ENCODE results near the gene DACH2.

Gene DACH2

GRCh38 chrX:86322913-86323312 is 174.7 kb downstream of the DACH2 start:
- no peak for DNase-seq (ENCODE audit: low spot score)

DNA sequence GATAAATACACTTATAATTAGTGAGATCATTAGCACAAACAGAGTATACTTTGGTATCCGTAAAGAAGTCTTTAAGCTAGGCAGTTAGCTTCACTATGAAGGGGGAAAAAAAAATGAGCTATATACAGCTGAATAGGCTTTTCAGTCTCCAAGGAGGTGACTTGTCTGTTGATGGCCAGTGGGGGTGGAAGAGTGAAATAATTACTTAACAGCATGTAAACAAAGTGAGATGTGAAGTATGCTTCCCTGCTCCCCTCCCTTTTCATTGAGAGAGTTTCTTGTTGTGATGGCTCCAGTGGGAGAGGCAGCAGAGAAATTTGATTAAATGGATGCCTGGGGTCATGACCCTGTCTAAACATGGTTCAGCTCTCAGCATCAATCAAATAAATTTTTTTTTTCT is 180.9 kb downstream of the DACH2 start:
- DNase-seq (ENCODE audit: low spot score), result no peak

GRCh38 chrX:86348669-86349068 is 200.4 kb downstream of the DACH2 start:
- DNase-seq (ENCODE audit: low spot score), result no peak

DNA sequence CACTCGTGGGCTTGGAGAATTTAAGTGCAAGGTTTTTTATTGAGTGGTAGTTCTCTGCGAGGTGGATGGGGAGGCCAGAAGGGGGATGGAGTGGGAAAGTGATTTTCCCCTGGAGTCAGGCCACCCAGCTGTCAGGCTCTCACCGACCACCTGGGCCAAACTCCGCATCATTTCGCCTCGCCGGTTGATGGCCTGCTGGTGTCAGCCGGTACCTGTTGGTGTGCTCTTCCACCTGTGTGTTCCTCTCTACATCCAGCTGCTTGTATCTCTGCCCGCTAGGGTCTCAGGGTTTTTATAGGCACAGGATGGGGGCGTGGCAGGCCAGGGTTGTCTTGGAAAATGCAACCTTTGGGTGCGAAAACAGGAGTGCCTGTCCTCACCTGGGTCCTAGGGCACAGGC is 200.9 kb downstream of the DACH2 start:
- no peak for DNase-seq (ENCODE audit: low spot score)

DNA sequence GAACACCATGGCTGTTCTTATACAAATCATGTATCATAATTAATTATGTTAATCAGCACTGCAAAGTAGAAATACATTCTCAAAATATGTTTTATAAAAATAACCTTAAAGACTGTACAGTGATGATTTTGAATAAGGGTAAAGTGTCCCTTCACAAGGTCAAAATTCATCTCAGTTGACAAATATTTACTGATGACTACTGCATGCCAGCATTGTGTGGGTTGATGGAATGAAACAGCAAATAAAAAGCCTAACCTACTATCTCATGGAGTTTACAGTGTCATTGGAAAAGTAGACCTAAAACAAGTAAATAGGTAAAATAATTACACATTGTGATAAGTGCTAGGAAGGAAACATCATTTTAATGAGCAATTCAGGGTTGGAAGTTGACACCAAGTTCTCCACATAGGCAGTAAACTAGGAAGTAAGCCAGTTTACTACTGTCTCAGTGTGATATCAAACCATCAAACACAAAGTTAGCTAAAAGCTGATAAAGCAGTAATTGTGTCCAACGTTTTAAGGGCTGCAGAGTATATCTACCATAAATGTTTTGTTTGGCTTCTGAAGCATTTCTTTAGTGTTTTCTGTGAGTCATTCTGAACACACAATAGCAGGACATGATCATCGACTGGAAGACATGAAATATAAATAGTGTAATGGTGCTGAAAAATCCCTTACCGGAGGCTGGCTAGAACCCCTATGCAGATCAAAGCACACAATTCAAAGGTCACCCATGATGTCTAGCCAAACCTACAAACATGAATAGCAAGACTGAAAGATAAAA is 221.8 kb downstream of the DACH2 start:
- DNase-seq (ENCODE audit: low spot score), result no peak

DNA sequence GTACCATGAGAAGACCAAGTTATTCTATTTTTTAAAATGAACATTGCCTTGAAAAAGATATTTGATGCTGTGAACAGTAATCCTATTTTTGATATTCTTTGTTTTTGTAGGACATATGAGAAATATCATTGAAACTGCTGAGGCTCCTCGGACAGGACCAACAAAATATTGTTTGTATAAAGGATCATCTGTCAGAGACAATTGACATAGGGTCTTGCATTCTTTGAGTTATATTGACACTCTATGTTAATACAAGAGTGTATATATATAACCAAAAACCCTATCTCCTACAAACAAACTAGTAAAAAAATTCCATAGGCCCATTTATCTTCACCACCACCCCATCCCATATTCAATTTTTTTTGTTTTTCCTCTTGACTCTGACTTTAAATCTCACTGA is 222.7 kb downstream of the DACH2 start:
- DNase-seq (ENCODE audit: low spot score), result no peak

- DNase-seq (ENCODE audit: low spot score), result no peak
Observed at GRCh38 chrX:86379209-86379608, 231.0 kb downstream of the DACH2 start.

DNA sequence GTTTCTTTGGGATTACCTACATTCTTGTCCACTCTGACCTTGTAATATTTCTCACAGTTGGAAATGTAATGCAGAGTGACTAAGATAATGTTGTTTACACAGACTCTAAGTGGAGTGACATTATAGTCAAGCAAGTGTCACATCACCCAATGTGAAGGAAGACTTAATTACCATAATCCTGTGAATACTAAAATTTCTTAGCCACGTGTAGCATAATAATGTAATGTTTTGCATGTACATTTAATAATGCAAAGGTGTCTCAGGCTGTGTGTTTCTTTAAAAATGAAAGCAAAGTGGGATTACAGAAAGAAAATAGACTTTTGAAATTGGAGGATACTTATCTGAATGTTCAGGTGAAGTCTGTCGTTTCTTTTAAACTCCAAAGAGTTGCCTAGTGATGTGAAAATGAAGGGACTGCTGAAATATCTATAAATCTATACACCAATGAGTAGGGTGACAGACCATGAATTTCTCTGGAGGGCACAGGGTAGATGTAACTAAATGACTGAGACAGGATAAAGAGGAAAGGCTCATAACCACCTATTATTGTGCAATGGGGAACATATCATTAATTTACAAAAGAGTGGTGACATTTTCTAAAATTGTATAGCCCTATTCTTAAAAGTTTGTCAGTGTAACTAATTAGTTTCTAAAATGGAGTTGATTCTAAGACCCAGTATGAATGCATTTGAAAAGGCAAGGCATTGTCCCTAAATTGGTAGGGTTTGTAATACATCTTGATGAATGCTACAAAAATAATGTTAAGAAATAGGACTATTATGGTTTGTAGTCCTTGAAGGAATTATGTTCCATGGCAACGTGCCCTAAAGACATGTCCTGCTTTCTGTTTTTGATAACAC is 235.7 kb downstream of the DACH2 start:
- DNase-seq (ENCODE audit: low spot score), result no peak

GRCh38 chrX:86407371-86407770 is 259.1 kb downstream of the DACH2 start:
- no peak for DNase-seq (ENCODE audit: low spot score)

DNA sequence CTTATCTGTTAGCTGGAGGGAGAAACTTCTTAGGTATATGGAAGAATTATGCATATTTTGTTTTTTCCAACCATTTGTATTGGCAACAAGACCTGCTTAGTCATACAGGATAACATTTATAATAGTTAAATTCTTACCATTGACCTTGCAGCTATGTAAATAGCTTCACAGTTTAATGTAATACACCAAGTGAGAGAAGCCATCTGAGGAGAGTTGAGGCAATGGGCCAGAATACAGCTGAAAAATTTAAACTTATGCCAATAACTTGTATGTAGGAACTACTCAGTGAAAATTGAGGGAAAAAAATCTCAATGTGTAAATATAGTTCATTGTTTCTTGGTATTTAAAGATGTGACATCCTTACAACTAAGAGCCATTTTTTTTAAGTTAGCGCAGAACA is 273.5 kb downstream of the DACH2 start:
- no peak for DNase-seq (ENCODE audit: low spot score)

DNA sequence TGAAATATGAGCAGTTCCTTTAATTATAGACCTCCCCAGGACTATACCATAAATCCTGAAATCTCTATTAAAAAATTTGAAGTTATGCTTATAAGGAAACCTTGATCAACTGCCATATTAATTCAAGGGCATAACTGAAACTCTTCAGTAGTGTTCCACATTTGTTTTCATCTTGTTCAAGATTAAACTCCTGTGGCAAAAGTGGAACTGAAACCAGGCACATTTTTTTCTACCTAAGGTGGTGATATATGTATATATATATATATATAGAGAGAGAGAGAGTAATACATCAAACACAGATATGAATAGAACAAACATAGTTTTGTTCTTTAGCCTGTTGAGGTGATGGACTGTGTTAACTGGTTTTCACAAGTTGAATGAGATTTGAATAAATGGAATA is 287.9 kb downstream of the DACH2 start:
- DNase-seq (ENCODE audit: low spot score), result no peak

DNA sequence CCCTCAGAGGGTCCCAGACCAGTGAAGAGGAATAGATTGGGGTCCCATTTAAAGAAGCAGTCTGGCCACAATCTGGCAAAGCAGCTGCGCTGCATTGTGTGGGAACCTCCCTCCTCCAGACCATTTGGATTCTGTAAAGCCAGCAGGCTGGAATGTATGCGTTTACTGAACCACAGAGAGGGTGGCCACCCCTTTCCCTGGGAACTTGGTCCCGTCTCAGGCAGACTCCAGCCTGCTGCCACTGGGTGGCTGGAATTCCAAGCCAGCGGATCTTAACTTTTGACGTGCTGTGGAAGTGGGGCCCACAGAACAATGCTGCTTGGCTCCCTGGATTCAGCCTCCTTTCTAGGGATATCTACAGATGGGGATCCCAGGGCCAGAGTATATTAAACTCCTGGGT is 307.2 kb downstream of the DACH2 start:
- no peak for DNase-seq (ENCODE audit: low spot score)

GRCh38 chrX:86460760-86461159 is 312.5 kb downstream of the DACH2 start:
- DNase-seq (ENCODE audit: low spot score), result no peak

- no peak for DNase-seq (ENCODE audit: low spot score)
Observed at GRCh38 chrX:86504297-86504696, 356.0 kb downstream of the DACH2 start.

DNA sequence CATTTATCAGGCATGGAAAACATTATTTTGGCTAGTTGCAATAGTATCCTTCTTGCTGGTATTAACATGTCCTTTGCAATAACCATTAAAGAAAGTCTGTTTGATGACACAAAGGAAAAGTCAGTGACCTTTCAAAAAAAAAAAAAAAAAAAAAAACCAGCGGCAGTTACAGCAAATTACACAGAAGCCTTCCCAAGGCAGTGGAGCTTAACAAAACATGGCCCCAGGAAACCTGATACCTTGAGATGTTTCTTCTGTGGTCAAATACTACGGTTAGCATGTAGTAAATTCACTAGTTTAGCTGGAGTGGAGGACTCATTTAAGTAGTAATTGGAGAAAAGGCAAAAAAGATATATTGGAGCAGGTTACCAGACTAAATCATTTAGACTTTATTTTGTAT is 359.1 kb downstream of the DACH2 start:
- DNase-seq (ENCODE audit: low spot score), result no peak

GRCh38 chrX:86579777-86580176 is 431.5 kb downstream of the DACH2 start:
- no peak for DNase-seq (ENCODE audit: low spot score)

DNA sequence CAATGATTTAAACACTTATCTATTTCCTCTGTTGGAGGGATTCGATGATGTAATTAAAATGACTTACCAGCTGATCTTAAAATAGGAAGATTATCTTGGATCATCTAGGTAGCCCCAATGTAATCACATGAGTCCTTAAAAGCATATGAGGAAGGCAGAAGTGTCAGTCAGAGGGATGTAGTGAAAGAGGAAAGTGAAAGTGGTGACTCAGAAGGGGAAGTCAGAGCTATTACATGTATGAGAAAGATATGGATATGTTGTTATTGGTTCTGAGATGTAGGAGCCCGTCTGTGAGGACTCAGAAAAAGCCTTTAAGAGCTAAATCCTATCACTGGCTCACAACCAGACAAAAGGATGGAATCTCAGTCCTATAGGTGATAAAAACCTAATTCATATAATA is 456.4 kb downstream of the DACH2 start:
- DNase-seq (ENCODE audit: low spot score), result no peak

DNA sequence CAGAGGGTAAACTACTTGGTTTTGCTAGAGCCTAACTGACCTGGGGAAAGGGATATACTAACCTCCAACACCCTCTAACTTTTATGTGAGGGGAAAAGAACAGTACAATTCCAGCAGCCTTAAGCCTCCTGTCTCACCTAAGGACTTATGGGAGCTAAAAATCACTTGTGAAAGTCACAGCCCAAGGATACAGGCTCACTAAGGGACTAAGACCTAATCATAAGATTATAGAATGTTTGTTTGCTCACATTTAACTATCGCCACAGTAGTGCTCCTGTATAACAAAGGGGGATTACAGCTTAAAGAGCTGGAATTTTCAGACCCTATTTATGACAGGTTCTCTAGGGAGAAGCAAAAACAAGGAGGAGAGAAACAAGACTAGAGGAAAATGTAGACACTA is 548.7 kb downstream of the DACH2 start:
- DNase-seq (ENCODE audit: low spot score), result no peak

- no peak for DNase-seq (ENCODE audit: low spot score)
Observed at GRCh38 chrX:86711531-86712180, 563.4 kb downstream of the DACH2 start.

DNA sequence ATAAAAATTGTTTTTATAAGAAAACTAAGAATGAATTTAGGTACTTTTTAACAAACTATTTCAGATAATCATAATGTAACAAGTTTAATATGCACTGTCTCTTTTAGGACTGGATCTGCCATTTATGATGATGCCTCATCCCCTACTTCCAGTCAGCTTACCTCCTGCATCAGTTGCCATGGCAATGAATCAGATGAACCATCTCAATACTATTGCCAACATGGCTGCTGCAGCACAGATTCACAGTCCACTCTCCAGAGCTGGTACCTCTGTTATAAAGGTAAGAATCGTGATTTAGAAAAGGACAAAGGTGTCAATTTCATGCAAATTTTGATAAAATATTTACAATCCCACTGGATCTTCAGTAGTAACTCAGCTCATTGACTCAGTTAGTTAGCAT is 566.2 kb downstream of the DACH2 start:
- no peak for DNase-seq (ENCODE audit: low spot score)

DNA sequence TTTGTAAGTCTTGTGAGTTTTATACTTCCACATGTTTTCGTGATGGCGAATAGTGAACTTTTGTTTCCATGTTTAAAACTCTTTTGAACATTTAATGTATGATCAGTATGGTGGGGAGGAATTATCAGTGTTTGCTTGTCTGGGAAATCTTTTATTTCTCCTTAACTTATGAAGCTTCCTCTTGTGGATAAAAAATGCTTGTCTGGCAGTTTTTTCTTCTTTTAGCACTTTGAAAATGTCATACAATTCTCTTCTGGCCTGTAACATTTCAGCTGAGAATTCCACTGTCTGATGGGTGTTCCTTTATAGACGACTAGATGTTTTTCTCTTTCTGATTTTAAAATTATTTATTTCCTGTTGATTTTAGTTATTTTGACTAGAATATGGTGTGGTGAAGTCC is 576.0 kb downstream of the DACH2 start:
- no peak for DNase-seq (ENCODE audit: low spot score)

- no peak for DNase-seq (ENCODE audit: low spot score)
Observed at GRCh38 chrX:86747091-86747490, 598.8 kb downstream of the DACH2 start.

DNA sequence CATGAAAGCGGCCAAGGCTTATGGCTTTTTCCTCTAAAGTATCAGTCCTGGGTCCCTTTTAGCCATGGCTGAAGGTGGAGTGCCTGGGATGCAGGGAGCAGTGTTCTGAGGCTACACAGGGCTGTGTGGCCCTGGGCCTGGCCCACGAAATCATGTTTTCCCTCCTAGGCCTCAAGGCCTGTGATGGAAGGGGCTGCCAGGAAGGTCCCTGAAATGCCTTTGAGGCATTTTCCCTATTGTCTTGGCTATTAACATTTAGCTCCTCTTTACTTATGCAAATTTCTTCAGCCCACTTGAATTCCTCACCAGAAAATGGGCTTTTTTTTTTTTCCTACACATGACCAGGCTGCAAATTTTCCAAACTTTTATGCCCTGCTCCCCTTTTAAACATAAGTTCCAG is 657.0 kb downstream of the DACH2 start:
- no peak for DNase-seq (ENCODE audit: low spot score)
